Measurements from ENCODE around the gene HEXD.
"Not testable (repeated sequence)": the region's sequence is repeated elsewhere in the genome, so short reads cannot be mapped to it uniquely, and the experiment has no call there.

The HEXD gene

GRCh38 chr17:82396601-82397435 is 21.3 kb upstream of the HEXD start:
- no peak for DNase-seq (ENCODE audit: low read depth)

- DNase-seq (ENCODE audit: low read depth): no peak
Measured at GRCh38 chr17:82397449-82398335, 20.5 kb upstream of the HEXD start.

- DNase-seq (ENCODE audit: low read depth): no peak
Measured at GRCh38 chr17:82399041-82399441, 19.1 kb upstream of the HEXD start.

- no peak for DNase-seq (ENCODE audit: low read depth)
Measured at GRCh38 chr17:82399601-82400101, 18.5 kb upstream of the HEXD start.

- DNase-seq (ENCODE audit: low read depth): no peak
Measured at GRCh38 chr17:82400206-82400605, 17.9 kb upstream of the HEXD start.

GRCh38 chr17:82400830-82401229 is 17.3 kb upstream of the HEXD start:
- peak; percentile 47 for DNase-seq (ENCODE audit: low read depth)

GRCh38 chr17:82402865-82403264 is 15.3 kb upstream of the HEXD start:
- no peak for DNase-seq (ENCODE audit: low read depth)

- DNase-seq (ENCODE audit: low read depth): no peak
Measured at GRCh38 chr17:82403662-82404660, 14.2 kb upstream of the HEXD start.

GRCh38 chr17:82405051-82405450 is 13.1 kb upstream of the HEXD start:
- DNase-seq (ENCODE audit: low read depth): no peak

GRCh38 chr17:82406131-82406671 is 11.9 kb upstream of the HEXD start:
- DNase-seq (ENCODE audit: low read depth): no peak

- no peak for DNase-seq (ENCODE audit: low read depth)
Measured at GRCh38 chr17:82407255-82407654, 10.9 kb upstream of the HEXD start.

GRCh38 chr17:82408288-82408937 is 9.7 kb upstream of the HEXD start:
- no peak for DNase-seq (ENCODE audit: low read depth)

GRCh38 chr17:82408938-82409318 is 9.2 kb upstream of the HEXD start:
- DNase-seq (ENCODE audit: low read depth): no peak

GRCh38 chr17:82410014-82410716 is 8.0 kb upstream of the HEXD start:
- no peak for DNase-seq (ENCODE audit: low read depth)

GRCh38 chr17:82411396-82412053 is 6.6 kb upstream of the HEXD start:
- no peak for DNase-seq (ENCODE audit: low read depth)

- DNase-seq (ENCODE audit: low read depth): not testable (repeated sequence)
Measured at GRCh38 chr17:82412081-82412480, 6.1 kb upstream of the HEXD start.

- DNase-seq (ENCODE audit: low read depth): no peak
Measured at GRCh38 chr17:82412535-82413520, 5.3 kb upstream of the HEXD start.

- peak; percentile 70 for DNase-seq (ENCODE audit: low read depth)
Measured at GRCh38 chr17:82414548-82415281, 3.4 kb upstream of the HEXD start.

Measured in activated T-cell treated with anti-CD3 and anti-CD28 coated beads for 48 hours (primary cell).